GM23338 (cell line): Measurements from ENCODE around the gene KCNIP3. TPM values are rescaled to one million over a fixed set of nuclear protein-coding genes. Genes with fewer than 3 reads are reported as not detected.

ENCODE experiments used
- ATAC-seq: fragments of 200-7000 bp; cut with Tn5 transposase; 3 replicates; pipeline ENCODE4 v1.9.1; 2020
- DNase-seq: peaks from one replicate; pipeline ENCODE4 v3.0.0-alpha.2; 2015; ENCODE audit warnings: low spot score
- H2AFZ ChIP-seq: fragments of 200-600 bp; sonication (generic); 2 replicates; pipeline ENCODE4 v1.8.0; 2016; ENCODE audit warnings: antibody characterized with exemption, mild to moderate bottlenecking, moderate library complexity
- H3F3A ChIP-seq: fragments of 200-600 bp; sonication (generic); replicated peaks from 2 replicates; pipeline ENCODE4 v1.8.0; 2017; ENCODE audit warnings: antibody characterized with exemption, mixed run types, low read depth
- H3K27ac ChIP-seq: fragments of 200-600 bp; sonication (generic); 2 replicates; pipeline ENCODE4 v1.6.1; 2016; ENCODE audit warnings: low read depth
- H3K27me3 ChIP-seq: fragments of 200-600 bp; sonication (generic); 2 replicates; pipeline ENCODE4 v1.8.0; 2016; ENCODE audit warnings: mild to moderate bottlenecking, mixed run types, moderate library complexity; ENCODE audit not compliant: insufficient read depth
- H3K36me3 ChIP-seq: fragments of 200-600 bp; sonication (generic); 2 replicates; pipeline ENCODE4 v1.8.0; 2016; ENCODE audit warnings: mild to moderate bottlenecking; ENCODE audit not compliant: insufficient read depth
- H3K4me1 ChIP-seq: fragments of 200-600 bp; sonication (generic); 2 replicates; pipeline ENCODE4 v1.8.0; 2016; ENCODE audit warnings: mild to moderate bottlenecking, moderate library complexity; ENCODE audit not compliant: insufficient read depth
- H3K4me2 ChIP-seq: fragments of 200-600 bp; sonication (generic); 2 replicates; pipeline ENCODE4 v1.7.1; 2017; ENCODE audit warnings: mixed run types
- H3K4me3 ChIP-seq: fragments of 200-600 bp; sonication (generic); 2 replicates; pipeline ENCODE4 v1.6.1; 2016; ENCODE audit warnings: mixed run types
- H3K79me2 ChIP-seq: fragments of 200-600 bp; sonication (generic); replicated peaks from 2 replicates; pipeline ENCODE4 v1.8.0; 2017; ENCODE audit warnings: mild to moderate bottlenecking; ENCODE audit not compliant: insufficient read depth
- H3K9me2 ChIP-seq: fragments of 200-600 bp; sonication (generic); 2 replicates; pipeline ENCODE4 v1.8.0; 2017; ENCODE audit not compliant: insufficient read depth
- H4K20me1 ChIP-seq: fragments of 200-600 bp; sonication (generic); replicated peaks from 2 replicates; pipeline ENCODE4 v1.8.0; 2017; ENCODE audit warnings: mild to moderate bottlenecking; ENCODE audit not compliant: insufficient read depth
- H3K27ac Mint-ChIP-seq: 2 replicates; pipeline ENCODE4 v1.8.0; 2020; ENCODE audit warnings: inconsistent platforms, mild to moderate bottlenecking, moderate library complexity, mixed read lengths
- H3K27me3 Mint-ChIP-seq: 3 replicates; pipeline ENCODE4 v1.8.0; 2022; ENCODE audit warnings: low read depth, mild to moderate bottlenecking, moderate library complexity, mixed read lengths, inconsistent platforms; ENCODE audit not compliant: insufficient read depth, poor library complexity
- H3K36me3 Mint-ChIP-seq: 3 replicates; pipeline ENCODE4 v1.8.0; 2021; ENCODE audit warnings: low read depth, mild to moderate bottlenecking, inconsistent platforms, moderate library complexity, mixed read lengths
- H3K4me1 Mint-ChIP-seq: 3 replicates; pipeline ENCODE4 v1.8.0; 2020; ENCODE audit warnings: mild to moderate bottlenecking, inconsistent platforms, mixed read lengths
- H3K4me3 Mint-ChIP-seq: 3 replicates; pipeline ENCODE4 v1.8.0; 2021; ENCODE audit warnings: moderate library complexity, mild to moderate bottlenecking, inconsistent platforms, mixed read lengths
- H3K9me3 Mint-ChIP-seq: 3 replicates; pipeline ENCODE4 v1.8.0; 2020; ENCODE audit warnings: moderate library complexity, mild to moderate bottlenecking, inconsistent platforms, mixed read lengths
- CREB1 ChIP-seq: fragments of 250-450 bp; sonication (Bioruptor Pico); IDR thresholded peaks from 2 replicates; pipeline ENCODE4 v1.5.0; 2020; ENCODE audit warnings: low read depth, mild to moderate bottlenecking, moderate library complexity
- EZH2 ChIP-seq: fragments of 200-600 bp; sonication (generic); IDR thresholded peaks from one replicate; pipeline ENCODE4 v1.8.0; 2017; ENCODE audit warnings: antibody characterized with exemption, mild to moderate bottlenecking, low read depth; ENCODE audit not compliant: unreplicated experiment
- JUNB ChIP-seq: IDR thresholded peaks from one replicate; pipeline ENCODE4 v1.6.1; 2016; ENCODE audit warnings: antibody characterized with exemption; ENCODE audit not compliant: unreplicated experiment
- NANOG ChIP-seq: IDR thresholded peaks from 2 replicates; pipeline ENCODE4 v1.6.1; 2016; ENCODE audit warnings: antibody characterized with exemption, borderline replicate concordance
- POLR2AphosphoS5 ChIP-seq: IDR thresholded peaks from 2 replicates; pipeline ENCODE4 v1.6.1; 2016; ENCODE audit warnings: antibody characterized with exemption, low read depth
- STAT1 ChIP-seq: IDR thresholded peaks from one replicate; pipeline ENCODE4 v1.6.1; 2016; ENCODE audit warnings: antibody characterized with exemption; ENCODE audit not compliant: unreplicated experiment
- ZNF114 ChIP-seq: fragments of 250-450 bp; sonication (Bioruptor Pico); IDR thresholded peaks from 2 replicates; pipeline ENCODE4 v1.5.0; 2020; ENCODE audit warnings: mild to moderate bottlenecking, moderate library complexity
- polyA plus RNA-seq: library from polyadenylated mRNA; unstranded; fragments of >200 nt; fragmentation: Nextera tagmentation; extraction: Ambion mirVana; gene quantifications from 2 replicates; pipeline ENCODE4 v1.2.1, GENCODE V29; 2016
- total RNA-seq: library from RNA; depleted of rRNA; stranded (reverse); fragments of >200 nt; shearing (Covaris generic); gene quantifications from 2 replicates; pipeline ENCODE4 v1.2.3, GENCODE V29; 2014
- TF ChIP-seq, protein P1 (sequence below): IDR thresholded peaks from one replicate; pipeline ENCODE4 v1.6.1; 2018; ENCODE audit warnings: antibody characterized with exemption; ENCODE audit not compliant: unreplicated experiment
- TF ChIP-seq, protein P2 (sequence below): IDR thresholded peaks from 2 replicates; pipeline ENCODE4 v1.6.1; 2016; ENCODE audit warnings: antibody characterized with exemption
- TF ChIP-seq, protein P3 (sequence below): fragments of 250-450 bp; sonication (Bioruptor Pico); IDR thresholded peaks from 2 replicates; pipeline ENCODE4 v1.5.0; 2020; ENCODE audit warnings: mild to moderate bottlenecking, moderate library complexity

The KCNIP3 gene
- total and polyA plus RNA-seq, 2 experiments from 2014 or later = 0.32 to 0.83 TPM

DNA sequence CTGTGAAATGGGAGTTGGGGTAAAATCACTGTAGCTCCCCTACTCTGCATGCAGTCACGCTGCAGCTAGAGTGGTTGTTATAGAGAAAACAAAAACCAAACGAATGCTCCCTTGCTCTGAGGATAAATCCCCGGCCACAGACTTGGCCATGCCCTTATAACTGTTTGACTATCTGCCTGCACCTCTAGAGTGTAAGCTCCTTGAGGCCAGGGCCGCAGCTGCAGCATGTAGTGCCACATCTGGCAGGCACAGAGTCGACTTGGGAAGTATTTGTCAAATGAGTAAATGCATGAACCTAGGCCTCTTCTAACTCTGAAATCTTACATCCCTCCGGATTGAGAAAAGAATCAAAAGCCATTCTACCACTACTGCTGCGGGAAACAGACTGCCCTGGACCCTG is 35.9 kb downstream of the KCNIP3 start (continued):
- TF ChIP-seq, protein P1, sequence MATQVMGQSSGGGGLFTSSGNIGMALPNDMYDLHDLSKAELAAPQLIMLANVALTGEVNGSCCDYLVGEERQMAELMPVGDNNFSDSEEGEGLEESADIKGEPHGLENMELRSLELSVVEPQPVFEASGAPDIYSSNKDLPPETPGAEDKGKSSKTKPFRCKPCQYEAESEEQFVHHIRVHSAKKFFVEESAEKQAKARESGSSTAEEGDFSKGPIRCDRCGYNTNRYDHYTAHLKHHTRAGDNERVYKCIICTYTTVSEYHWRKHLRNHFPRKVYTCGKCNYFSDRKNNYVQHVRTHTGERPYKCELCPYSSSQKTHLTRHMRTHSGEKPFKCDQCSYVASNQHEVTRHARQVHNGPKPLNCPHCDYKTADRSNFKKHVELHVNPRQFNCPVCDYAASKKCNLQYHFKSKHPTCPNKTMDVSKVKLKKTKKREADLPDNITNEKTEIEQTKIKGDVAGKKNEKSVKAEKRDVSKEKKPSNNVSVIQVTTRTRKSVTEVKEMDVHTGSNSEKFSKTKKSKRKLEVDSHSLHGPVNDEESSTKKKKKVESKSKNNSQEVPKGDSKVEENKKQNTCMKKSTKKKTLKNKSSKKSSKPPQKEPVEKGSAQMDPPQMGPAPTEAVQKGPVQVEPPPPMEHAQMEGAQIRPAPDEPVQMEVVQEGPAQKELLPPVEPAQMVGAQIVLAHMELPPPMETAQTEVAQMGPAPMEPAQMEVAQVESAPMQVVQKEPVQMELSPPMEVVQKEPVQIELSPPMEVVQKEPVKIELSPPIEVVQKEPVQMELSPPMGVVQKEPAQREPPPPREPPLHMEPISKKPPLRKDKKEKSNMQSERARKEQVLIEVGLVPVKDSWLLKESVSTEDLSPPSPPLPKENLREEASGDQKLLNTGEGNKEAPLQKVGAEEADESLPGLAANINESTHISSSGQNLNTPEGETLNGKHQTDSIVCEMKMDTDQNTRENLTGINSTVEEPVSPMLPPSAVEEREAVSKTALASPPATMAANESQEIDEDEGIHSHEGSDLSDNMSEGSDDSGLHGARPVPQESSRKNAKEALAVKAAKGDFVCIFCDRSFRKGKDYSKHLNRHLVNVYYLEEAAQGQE = no peak
- TF ChIP-seq, protein P2, sequence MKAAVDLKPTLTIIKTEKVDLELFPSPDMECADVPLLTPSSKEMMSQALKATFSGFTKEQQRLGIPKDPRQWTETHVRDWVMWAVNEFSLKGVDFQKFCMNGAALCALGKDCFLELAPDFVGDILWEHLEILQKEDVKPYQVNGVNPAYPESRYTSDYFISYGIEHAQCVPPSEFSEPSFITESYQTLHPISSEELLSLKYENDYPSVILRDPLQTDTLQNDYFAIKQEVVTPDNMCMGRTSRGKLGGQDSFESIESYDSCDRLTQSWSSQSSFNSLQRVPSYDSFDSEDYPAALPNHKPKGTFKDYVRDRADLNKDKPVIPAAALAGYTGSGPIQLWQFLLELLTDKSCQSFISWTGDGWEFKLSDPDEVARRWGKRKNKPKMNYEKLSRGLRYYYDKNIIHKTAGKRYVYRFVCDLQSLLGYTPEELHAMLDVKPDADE = no peak

DNA sequence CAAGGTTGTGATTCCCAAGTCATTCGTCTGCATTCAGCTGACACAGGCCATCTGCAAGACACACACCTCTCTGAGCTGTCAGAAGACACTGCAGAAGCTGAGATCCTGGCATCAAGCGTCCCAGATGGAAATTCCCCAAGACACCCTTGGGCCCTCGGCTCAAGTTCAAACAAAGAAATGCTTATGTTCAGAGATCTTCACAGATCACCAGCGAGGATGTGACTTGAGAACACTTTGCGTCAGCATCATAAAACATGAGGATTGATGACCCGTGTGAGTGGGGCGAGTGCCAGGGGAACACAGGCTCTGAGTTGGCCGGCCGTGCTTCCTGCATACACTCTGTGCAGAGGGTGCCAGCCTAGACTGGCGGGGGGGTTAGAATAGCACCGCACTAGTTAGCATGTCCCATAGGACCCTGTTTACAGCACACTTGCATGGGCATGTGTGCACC is 36.8 kb downstream of the KCNIP3 start:
- peaks cover 6% of the 10 kb centered on the region for H3K27me3 Mint-ChIP-seq
- no peaks in the 10 kb centered on the region for H3K4me1 Mint-ChIP-seq
- Histone ChIP-seq H3K4me3 (no peak overlapping the region), H3K79me2 (no peaks in the 10 kb centered on the region), H3K27ac (no peak overlapping the region), H3F3A (no peaks in the 10 kb centered on the region), H3K27me3 (no peaks in the 10 kb centered on the region), H2AFZ (no peak overlapping the region), H3K36me3 (no peaks in the 10 kb centered on the region), H3K4me1 (no peaks in the 10 kb centered on the region), H4K20me1 (no peaks in the 10 kb centered on the region), H3K4me2 (no peak overlapping the region), H3K9me2 (no peaks in the 10 kb centered on the region)
- H3K4me3 Mint-ChIP-seq = no peak overlapping the region
- no peaks in the 10 kb centered on the region for H3K36me3 Mint-ChIP-seq
- ATAC-seq (no peak), DNase-seq (no peak)
- H3K27ac Mint-ChIP-seq = no peak overlapping the region
- no peaks in the 10 kb centered on the region for H3K9me3 Mint-ChIP-seq
- TF ChIP-seq EZH2 (no peak), POLR2AphosphoS5 (no peak), STAT1 (no peak), CREB1 (no peak), ZNF114 (CRISPR knock-in tag) (no peak), JUNB (no peak), NANOG (no peak)
- TF ChIP-seq, protein P1 = no peak
- TF ChIP-seq, protein P3, sequence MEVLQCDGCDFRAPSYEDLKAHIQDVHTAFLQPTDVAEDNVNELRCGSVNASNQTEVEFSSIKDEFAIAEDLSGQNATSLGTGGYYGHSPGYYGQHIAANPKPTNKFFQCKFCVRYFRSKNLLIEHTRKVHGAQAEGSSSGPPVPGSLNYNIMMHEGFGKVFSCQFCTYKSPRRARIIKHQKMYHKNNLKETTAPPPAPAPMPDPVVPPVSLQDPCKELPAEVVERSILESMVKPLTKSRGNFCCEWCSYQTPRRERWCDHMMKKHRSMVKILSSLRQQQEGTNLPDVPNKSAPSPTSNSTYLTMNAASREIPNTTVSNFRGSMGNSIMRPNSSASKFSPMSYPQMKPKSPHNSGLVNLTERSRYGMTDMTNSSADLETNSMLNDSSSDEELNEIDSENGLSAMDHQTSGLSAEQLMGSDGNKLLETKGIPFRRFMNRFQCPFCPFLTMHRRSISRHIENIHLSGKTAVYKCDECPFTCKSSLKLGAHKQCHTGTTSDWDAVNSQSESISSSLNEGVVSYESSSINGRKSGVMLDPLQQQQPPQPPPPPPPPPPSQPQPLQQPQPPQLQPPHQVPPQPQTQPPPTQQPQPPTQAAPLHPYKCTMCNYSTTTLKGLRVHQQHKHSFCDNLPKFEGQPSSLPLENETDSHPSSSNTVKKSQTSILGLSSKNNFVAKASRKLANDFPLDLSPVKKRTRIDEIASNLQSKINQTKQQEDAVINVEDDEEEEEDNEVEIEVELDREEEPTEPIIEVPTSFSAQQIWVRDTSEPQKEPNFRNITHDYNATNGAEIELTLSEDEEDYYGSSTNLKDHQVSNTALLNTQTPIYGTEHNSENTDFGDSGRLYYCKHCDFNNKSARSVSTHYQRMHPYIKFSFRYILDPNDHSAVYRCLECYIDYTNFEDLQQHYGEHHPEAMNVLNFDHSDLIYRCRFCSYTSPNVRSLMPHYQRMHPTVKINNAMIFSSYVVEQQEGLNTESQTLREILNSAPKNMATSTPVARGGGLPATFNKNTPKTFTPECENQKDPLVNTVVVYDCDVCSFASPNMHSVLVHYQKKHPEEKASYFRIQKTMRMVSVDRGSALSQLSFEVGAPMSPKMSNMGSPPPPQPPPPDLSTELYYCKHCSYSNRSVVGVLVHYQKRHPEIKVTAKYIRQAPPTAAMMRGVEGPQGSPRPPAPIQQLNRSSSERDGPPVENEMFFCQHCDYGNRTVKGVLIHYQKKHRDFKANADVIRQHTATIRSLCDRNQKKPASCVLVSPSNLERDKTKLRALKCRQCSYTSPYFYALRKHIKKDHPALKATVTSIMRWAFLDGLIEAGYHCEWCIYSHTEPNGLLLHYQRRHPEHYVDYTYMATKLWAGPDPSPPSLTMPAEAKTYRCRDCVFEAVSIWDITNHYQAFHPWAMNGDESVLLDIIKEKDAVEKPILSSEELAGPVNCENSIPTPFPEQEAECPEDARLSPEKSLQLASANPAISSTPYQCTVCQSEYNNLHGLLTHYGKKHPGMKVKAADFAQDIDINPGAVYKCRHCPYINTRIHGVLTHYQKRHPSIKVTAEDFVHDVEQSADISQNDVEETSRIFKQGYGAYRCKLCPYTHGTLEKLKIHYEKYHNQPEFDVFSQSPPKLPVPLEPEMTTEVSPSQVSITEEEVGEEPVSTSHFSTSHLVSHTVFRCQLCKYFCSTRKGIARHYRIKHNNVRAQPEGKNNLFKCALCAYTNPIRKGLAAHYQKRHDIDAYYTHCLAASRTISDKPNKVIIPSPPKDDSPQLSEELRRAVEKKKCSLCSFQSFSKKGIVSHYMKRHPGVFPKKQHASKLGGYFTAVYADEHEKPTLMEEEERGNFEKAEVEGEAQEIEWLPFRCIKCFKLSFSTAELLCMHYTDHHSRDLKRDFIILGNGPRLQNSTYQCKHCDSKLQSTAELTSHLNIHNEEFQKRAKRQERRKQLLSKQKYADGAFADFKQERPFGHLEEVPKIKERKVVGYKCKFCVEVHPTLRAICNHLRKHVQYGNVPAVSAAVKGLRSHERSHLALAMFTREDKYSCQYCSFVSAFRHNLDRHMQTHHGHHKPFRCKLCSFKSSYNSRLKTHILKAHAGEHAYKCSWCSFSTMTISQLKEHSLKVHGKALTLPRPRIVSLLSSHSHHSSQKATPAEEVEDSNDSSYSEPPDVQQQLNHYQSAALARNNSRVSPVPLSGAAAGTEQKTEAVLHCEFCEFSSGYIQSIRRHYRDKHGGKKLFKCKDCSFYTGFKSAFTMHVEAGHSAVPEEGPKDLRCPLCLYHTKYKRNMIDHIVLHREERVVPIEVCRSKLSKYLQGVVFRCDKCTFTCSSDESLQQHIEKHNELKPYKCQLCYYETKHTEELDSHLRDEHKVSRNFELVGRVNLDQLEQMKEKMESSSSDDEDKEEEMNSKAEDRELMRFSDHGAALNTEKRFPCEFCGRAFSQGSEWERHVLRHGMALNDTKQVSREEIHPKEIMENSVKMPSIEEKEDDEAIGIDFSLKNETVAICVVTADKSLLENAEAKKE = no peak
